HS-5 (cell line): ENCODE measurements around the gene SIKE1.
A peak's percentile ranks its signal among the peaks of the same experiment; 100 is the strongest.
"Not testable (repeated sequence)": the region's sequence is repeated elsewhere in the genome, so short reads cannot be mapped to it uniquely, and the experiment has no call there.

Experiments
- DNase-seq: peaks from one replicate; pipeline ENCODE4 v3.0.0-alpha.2; 2012; ENCODE audit warnings: low read depth

Gene SIKE1

DNA sequence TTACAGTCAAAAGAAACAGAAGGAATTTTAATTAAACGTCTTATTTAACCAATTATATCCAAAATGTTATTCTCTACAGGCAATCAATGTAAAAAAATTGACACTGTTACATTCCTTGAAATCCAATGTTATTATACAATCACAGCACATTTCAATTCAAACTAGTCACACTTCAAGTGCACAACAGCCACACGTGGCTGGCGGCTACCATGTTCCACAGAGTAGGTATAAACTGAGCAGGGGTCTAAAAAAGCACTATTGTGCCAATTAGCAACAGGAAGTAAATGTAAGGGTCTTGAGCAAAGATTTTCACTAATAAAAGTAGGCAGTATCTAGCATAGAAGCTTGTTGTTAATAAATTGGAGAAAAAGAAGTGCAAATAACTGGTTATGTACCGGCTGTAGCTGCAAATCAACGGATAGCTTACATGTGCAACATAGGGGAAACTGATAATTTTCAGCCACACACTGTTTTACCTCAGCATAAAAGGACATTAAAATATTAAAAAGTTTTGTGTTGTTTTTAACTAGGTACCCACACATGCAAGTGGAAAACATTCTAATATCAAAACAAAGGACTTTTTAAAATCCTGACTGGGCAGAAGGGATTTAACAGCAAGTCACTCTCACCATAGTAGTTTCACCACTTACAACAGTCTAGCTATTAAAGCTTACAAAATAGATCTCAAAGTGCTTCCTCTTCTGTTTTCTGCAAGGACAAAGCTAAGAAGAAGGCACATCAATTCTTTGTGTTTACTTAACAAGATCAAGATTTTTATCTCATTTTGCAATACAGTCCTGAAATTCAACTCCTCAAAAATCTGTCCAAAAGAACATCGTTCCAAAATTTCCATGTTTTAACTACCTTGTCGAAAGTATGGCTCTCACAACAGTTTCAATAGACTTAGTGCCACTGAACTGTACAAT, 25.2 kb downstream of the SIKE1 start:
- no peak for DNase-seq

- DNase-seq, result not testable (repeated sequence)
Observed at GRCh38 chr1:114753702-114754101, 26.8 kb downstream of the SIKE1 start.

DNA sequence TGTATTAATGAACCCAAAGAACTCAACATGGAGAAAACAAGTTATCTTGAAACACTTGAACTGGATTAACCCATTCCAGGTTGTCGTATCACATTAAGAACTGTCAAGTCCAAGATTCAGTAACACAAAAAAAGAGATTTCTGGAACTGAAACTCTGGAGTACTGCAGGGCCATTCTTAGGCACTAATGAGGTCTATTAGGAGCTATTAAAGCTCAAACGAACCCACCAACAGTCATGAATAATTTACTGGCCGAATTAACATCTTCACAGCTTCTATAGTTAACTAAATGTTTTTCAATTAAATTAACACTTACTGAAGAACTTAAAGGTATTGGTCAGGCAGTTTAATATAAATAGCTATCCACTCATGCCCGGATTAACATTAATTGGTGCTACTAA, 27.3 kb downstream of the SIKE1 start:
- DNase-seq, result no peak

DNA sequence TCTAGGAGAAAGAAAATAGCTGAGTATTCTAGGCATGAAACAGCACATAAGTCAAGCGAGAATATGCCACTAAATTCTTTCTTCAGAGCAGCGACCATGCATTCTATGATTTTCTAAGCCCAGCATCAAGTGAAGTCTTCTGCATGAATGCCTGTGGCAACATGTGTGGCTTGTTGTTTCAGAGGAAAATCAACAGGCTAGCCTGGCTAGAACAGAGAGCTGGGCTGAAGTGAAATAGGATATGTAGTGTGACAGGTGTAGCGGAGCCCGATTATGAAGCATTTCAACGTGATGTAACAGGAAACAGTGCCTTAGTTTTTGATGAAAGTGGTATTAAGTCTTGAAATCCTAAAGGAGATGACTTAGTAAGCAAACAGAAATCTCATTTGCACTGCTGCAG, 29.7 kb downstream of the SIKE1 start:
- no peak for DNase-seq

- DNase-seq, result no peak
Observed at GRCh38 chr1:114749835-114750234, 30.6 kb downstream of the SIKE1 start.

- DNase-seq, result no peak
Observed at GRCh38 chr1:114746450-114747121, 33.9 kb downstream of the SIKE1 start.

- DNase-seq, result peak; percentile 29
Observed at GRCh38 chr1:114745291-114745690, 35.2 kb downstream of the SIKE1 start.

DNA sequence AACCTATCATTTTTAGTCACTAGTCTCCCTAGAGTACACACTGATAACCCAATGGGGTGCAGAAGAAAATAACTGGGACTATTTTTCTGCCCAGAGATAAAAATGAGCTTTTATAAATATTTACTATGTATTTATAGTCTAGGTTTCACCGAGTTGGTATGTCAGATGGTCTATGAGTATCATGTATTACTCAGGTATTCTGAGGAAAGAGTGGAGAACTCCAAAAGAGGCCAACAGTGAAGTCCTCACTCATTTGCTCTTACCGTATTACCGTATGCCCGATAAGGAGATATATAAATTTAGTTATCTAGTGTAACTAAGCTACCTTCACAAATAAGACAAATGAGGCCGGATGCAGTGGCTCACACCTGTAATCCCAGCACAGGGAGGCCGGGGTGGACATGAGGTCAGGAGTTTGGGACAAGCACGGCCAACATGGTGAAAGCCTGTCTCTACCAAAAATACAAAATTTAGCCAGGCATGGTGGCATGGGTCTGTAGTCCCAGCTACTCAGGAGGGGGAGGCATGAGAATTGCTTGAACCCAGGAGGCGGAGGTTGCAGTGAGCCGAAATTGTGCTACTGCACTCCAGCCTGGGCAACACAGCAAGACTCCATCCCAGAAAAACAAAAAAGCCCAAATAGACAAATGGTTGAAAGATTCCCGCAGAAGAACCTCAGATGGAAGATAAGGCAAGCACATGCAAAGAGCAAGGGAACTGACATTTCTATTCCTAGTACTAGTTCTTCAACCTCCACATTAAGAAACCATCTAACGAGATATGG, 38.3 kb downstream of the SIKE1 start:
- DNase-seq, result no peak

- DNase-seq, result no peak
Observed at GRCh38 chr1:114740331-114740730, 40.2 kb downstream of the SIKE1 start.

DNA sequence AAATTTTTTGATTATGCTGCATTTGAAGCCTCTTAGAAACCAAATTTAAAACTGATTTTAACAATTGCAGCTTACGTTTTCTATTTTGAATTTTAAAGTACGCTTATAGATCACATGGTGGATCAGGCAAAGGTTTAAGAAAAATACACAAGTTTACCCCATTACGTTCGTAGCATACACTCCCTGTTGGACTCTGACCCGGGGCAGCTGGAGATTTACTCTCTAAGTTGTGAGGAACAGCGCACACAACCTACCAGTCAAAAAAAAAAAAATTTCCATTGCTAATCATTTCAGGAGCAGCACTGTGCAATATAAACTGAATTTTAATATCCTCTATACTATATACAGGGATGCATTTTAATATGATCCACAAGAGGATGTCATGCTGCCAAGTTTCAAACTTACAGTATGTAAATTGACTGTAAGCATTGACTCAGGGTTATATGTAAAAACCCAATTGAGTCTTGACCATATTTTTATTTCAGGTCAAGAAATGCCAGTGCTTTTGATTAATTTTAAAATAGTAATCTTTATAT, 43.1 kb downstream of the SIKE1 start:
- DNase-seq, result no peak

- DNase-seq, result no peak
Observed at GRCh38 chr1:114735479-114735878, 45.0 kb downstream of the SIKE1 start.

- no peak for DNase-seq
Observed at GRCh38 chr1:114729782-114730181, 50.7 kb downstream of the SIKE1 start.

GRCh38 chr1:114728553-114728952, 51.9 kb downstream of the SIKE1 start:
- no peak for DNase-seq

DNA sequence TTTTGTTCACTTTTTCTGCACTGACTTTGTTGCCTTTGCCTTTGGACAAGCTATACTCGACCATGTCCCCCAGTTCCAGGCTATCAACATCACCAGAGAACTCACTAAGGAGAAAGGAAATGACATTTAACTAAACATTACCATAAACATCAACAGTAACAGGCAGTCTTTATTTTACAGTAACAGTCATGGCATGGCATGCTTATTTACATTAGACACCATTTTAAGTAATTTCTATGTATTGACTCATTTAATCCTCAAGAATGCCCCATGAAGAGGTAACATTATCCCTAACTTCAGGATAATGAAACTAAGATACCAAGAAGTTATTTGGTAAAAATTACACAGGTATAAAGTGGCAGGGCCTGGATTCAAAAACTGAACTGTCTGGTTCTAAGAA, 55.3 kb downstream of the SIKE1 start:
- DNase-seq, result no peak

GRCh38 chr1:114723915-114724314, 56.6 kb downstream of the SIKE1 start:
- DNase-seq, result no peak

DNA sequence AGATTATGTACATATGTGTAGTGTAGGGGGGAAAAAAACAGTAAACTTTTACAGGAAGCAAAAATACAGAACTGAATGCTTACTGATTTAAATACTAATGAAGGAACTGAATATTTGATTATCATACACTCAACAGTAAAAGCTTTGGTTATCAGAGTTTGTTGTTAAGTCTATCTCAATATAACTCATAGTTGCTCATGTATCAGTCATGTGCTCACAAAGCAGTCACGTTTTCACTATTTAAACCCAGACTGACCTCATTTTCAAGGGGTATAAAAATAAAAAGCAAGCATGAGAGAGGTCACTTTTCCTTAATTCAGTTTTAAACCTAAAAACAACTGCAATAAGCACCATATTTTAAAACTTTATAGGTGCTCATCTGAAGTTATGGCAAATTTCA, 57.0 kb downstream of the SIKE1 start:
- no peak for DNase-seq

GRCh38 chr1:114720492-114720891, 60.0 kb downstream of the SIKE1 start:
- no peak for DNase-seq
